Gastrocnemius medialis (tissue), 4 donors: Measurements from ENCODE around the gene CCP110. TPM values are rescaled to one million over a fixed set of nuclear protein-coding genes. Genes with fewer than 3 reads are reported as not detected.

Source experiments
- ATAC-seq, 2 donors: fragments of 150-250 bp; one replicate each; pipeline ENCODE4 v1.9.1; 2016
- DNase-seq, 2 donors: peaks; one replicate each; pipeline ENCODE4 v3.0.0-alpha.2; 2019
- H3K27ac ChIP-seq, 4 donors: fragments of 200-600 bp; sonication (generic); 1 replicate in 1 of 4; 2 replicates in 3 of 4; pipeline ENCODE4 v1.5.1; 2016 to 2018; ENCODE audit warnings: mild to moderate bottlenecking in 2 of 4, moderate library complexity in 1 of 4
- H3K27me3 ChIP-seq, 3 donors: fragments of 200-600 bp; sonication (generic) in 2 of 3; 1 replicate in 1 of 3; 2 replicates in 2 of 3; pipeline versions ENCODE4 v1.5.1 to v1.6.0; 2016 to 2019; ENCODE audit warnings: mild to moderate bottlenecking in 1 of 3, moderate library complexity in 1 of 3
- H3K36me3 ChIP-seq, 2 donors: fragments of 200-600 bp; sonication (generic) in 1 of 2; one replicate each; pipeline ENCODE4 v1.5.1; 2017 to 2018
- H3K4me1 ChIP-seq, 2 donors: fragments of 200-600 bp; sonication (generic) in 1 of 2; one replicate each; pipeline ENCODE4 v1.5.1; 2016 to 2017; ENCODE audit warnings: mild to moderate bottlenecking in 2 of 2
- H3K4me3 ChIP-seq, 4 donors: fragments of 200-600 bp; sonication (generic) in 3 of 4; 1 replicate in 1 of 4; 2 replicates in 3 of 4; pipeline ENCODE4 v1.5.1; 2016 to 2019; ENCODE audit warnings: mild to moderate bottlenecking in 2 of 4
- H3K9me3 ChIP-seq, 3 donors: fragments of 200-600 bp; sonication (generic) in 2 of 3; 1 replicate in 1 of 3; 2 replicates in 2 of 3; pipeline ENCODE4 v1.5.1; 2016 to 2019
- CTCF ChIP-seq, 5 experiments: fragments of 450-650 bp in 3 of 5; fragments of 200-600 bp in 2 of 5; sonication (generic) in 2 of 5; IDR thresholded peaks in 4 of 5; conservative IDR thresholded peaks in 1 of 5; 1 replicate in 4 of 5; 2 replicates in 1 of 5; pipeline ENCODE4 v1.5.1; 2016 to 2019; ENCODE audit warnings: antibody characterized with exemption in 5 of 5, mild to moderate bottlenecking in 3 of 5, moderate library complexity in 3 of 5
- POLR2A ChIP-seq, 2 donors: fragments of 450-650 bp; IDR thresholded peaks; one replicate each; pipeline ENCODE4 v1.6.1; 2017; ENCODE audit warnings: antibody characterized with exemption in 2 of 2, mild to moderate bottlenecking in 2 of 2, moderate library complexity in 2 of 2
- in situ Hi-C, 4 donors: fragments of 200-750 bp; cut with MboI; loops; one replicate each; pipeline versions ENCODE4 v1.15.0 to v1.8.0; 2017; ENCODE audit warnings: low sequenced_read_pairs in 4 of 4
- intact Hi-C: fragments of 100-400 bp; cut with DNase I; formaldehyde crosslinking; loops from one replicate; pipeline ENCODE4 v1.15.1; 2023; ENCODE audit warnings: low total_unique reads
- total RNA-seq, 4 donors: library from RNA; depleted of rRNA; stranded (reverse); fragments of >200 nt; gene quantifications; one replicate each; pipeline versions ENCODE4 v1.1.0 to v1.2.3, GENCODE V29; 2016

Gene CCP110
- total RNA-seq, 4 donors from 2014 or later: 6.8 to 8.8 (median 7.0) TPM

GRCh38 chr16:19578378-19578971 lies 54.7 kb downstream of the CCP110 start:
- TF ChIP-seq CTCF (IDR thresholded peaks at IDR 0.05 in 4 of 5, conservative IDR thresholded peaks at IDR 0.05 in 1 of 5) (no peak), POLR2A (IDR thresholded peaks at IDR 0.05) (no peak)
- no peaks in the 10 kb centered on the region for H3K9me3 ChIP-seq
- ATAC-seq: no peak
- no peak for DNase-seq
- no peaks in the 10 kb centered on the region for H3K27me3 ChIP-seq
- H3K4me3 ChIP-seq: no peak overlapping the region
- in situ Hi-C loops: no loop called here
- H3K27ac ChIP-seq: no peak overlapping the region
- no peaks in the 10 kb centered on the region for H3K4me1 ChIP-seq
- intact Hi-C loops: no loop called here
- H3K36me3 ChIP-seq: peaks cover 2 to 88% of the 10 kb centered on the region in 2 donors

DNA sequence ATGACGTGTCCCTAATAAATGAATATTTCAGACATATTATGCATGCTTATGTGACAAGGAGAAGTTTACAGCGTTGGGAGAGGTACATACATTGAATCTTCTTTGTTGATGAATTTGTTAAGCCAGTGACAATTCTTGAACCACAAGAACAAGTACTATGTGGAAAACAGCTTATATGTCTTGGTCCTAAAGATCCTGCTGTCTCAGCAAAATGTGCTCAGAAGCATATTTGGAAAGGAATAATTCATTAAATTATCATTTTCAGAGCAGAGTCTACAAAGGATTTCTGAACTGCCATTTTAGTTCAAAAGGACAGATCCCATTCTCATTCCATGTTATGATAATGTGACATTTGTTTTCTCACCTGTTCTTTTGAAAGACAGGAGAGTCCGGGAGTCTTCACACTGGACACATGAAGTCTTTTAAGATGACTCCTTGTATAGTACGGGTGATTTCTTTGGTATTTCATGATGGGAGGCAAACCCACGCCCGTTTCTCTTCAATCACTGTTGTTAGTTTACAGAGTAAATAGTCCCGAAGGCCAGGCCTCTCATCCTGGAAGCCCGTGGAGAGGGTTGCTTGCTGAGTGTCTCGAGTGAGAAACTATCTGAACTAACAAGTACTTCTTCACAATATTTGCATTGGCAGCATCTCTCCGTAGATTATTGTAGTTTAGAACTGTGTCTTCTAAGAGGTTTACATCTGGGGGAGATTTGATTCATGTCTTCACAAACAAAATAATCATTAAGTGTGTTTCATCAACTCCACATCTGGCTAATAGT lies 58.5 kb downstream of the CCP110 start:
- Histone ChIP-seq H3K9me3 (no peaks in the 10 kb centered on the region), H3K27me3 (no peaks in the 10 kb centered on the region), H3K4me3 (no peak overlapping the region), H3K36me3 (peaks cover 2 to 84% of the 10 kb centered on the region in 2 donors), H3K27ac (no peak overlapping the region), H3K4me1 (no peaks in the 10 kb centered on the region)
- intact Hi-C loops: no loop called here
- DNase-seq: no peak
- ATAC-seq: no peak
- TF ChIP-seq POLR2A (IDR thresholded peaks at IDR 0.05) (no peak), CTCF (IDR thresholded peaks at IDR 0.05 in 4 of 5, conservative IDR thresholded peaks at IDR 0.05 in 1 of 5) (no peak)
- in situ Hi-C loops: no loop called here

DNA sequence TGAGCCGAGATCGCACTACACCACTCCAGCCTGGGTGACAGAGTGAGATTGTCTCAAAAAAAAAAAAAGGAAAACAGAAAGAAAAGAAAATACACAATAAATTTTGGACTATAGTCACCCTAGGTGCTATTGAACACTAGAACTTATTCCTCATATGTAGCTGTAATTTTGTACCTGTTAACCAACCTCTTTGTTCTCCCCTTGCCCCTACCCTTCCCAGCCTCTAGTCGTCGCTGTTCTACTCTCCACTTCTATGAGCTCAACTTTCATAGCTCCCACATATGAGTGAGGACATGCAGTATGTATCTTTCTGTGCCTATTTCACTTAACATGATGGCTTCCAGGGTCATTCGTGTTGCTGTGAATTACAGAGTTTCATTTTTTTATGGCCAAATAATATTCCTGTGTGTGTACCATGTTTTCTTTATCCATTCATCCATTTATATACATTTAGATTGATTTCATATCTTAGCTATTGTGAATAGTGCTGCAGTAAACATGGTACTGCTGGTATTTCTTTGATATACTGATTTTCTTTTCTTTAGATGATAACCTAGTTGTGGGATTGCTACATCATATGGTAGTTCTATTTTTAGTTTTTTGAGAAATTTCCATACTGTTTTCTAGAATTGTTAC lies 60.0 kb downstream of the CCP110 start:
- intact Hi-C loops (loop anchor here (1.0 kb wide), 1 partner anchor 303 kb away; no protein-coding TSS in a partner anchor), in situ Hi-C loops (no loop called here)
- Histone ChIP-seq H3K36me3 (peaks cover 2 to 74% of the 10 kb centered on the region in 2 donors), H3K27ac (no peak overlapping the region), H3K4me1 (no peaks in the 10 kb centered on the region), H3K4me3 (no peak overlapping the region), H3K9me3 (no peaks in the 10 kb centered on the region), H3K27me3 (no peaks in the 10 kb centered on the region)
- DNase-seq (no peak), ATAC-seq (peak; percentile 50 to 58)
- TF ChIP-seq POLR2A (IDR thresholded peaks at IDR 0.05): no peak
- TF ChIP-seq CTCF (IDR thresholded peaks at IDR 0.05 in 4 of 5, conservative IDR thresholded peaks at IDR 0.05 in 1 of 5): peak in 4 of 5 experiments; percentile 28 to 77 (median 51)

DNA sequence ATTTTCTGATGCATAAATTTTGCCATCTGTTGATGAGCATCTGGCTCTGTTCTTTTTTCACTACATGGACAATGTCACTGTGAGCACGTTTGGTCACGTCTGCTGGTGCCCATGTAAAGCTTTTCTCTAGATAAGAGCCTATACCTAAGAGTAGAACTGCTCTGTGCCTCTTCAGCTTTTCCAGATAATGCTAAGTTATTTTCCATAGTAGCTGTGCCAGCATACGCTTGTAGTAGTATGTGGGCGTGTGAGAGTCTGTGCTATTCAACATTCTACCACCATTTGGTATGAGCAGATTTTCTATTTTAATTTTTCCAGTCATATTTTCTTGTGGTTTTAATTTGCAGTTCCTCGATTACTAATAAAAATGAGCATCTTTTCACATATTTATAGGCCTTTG lies 64.9 kb downstream of the CCP110 start:
- Histone ChIP-seq H3K27me3 (no peaks in the 10 kb centered on the region), H3K36me3 (peaks cover 0 to 51% of the 10 kb centered on the region in 2 donors), H3K27ac (no peak overlapping the region), H3K4me3 (no peak overlapping the region), H3K4me1 (no peaks in the 10 kb centered on the region), H3K9me3 (no peaks in the 10 kb centered on the region)
- intact Hi-C loops (no loop called here), in situ Hi-C loops (no loop called here)
- ATAC-seq (no peak), DNase-seq (no peak)
- TF ChIP-seq CTCF (IDR thresholded peaks at IDR 0.05 in 4 of 5, conservative IDR thresholded peaks at IDR 0.05 in 1 of 5): no peak
- TF ChIP-seq POLR2A (IDR thresholded peaks at IDR 0.05): no peak
